GM12878 (cell line): ENCODE results near the gene RHCG. TPM values are rescaled to one million over a fixed set of nuclear protein-coding genes. Genes with fewer than 3 reads are reported as not detected.
A peak's percentile ranks its signal among the peaks of the same experiment; 100 is the strongest.

Experiments
- ATAC-seq: fragments of 200-7000 bp; cut with Tn5 transposase; 3 replicates; pipeline ENCODE4 v1.9.1; 2020; ENCODE audit warnings: mild to moderate bottlenecking, moderate library complexity
- BruUV-seq: library from RNA; stranded (reverse); fragments of 400-500 nt; replicated peaks from 2 replicates; lab custom pipeline; 2021; lab: Mats Ljungman, UMichigan
- CTCF ChIA-PET: fragments of 300-600 bp; sonication (Branson Sonifier 250); formaldehyde crosslinking; extraction: SDS; loops from one replicate; lab custom pipeline; 2021; ENCODE audit warnings: inconsistent platforms; lab: Yijun Ruan, JAX
- POLR2A ChIA-PET: fragments of 350-600 bp; formaldehyde crosslinking; extraction: SDS; loops from one replicate; lab custom pipeline; 2021; ENCODE audit warnings: inconsistent platforms; lab: Charles Lee
- RAD21 ChIA-PET: fragments of 300-600 bp; sonication (Branson Sonifier 250); formaldehyde crosslinking; loops from one replicate; lab custom pipeline; 2023; ENCODE audit warnings: antibody characterized with exemption; ENCODE audit not compliant: unreplicated experiment; lab: Charles Lee
- SMC1A ChIA-PET: fragments of 300-600 bp; sonication (Branson Sonifier 250); formaldehyde crosslinking; loops from one replicate; lab custom pipeline; 2023; ENCODE audit not compliant: unreplicated experiment, uncharacterized antibody; lab: Charles Lee
- DNase-seq: peaks from one replicate; pipeline ENCODE4 v3.0.0-alpha.2; 2011; ENCODE audit warnings: low read depth, low spot score
- FAIRE-seq: peaks from 3 replicates; lab custom pipeline; 2011; peaks lifted over from hg19 to GRCh38; lab: Jason Lieb, UNC
- H2AFZ ChIP-seq: 2 replicates; pipeline ENCODE4 v1.6.0; 2011; ENCODE audit warnings: low read depth, low read length, control low read depth; ENCODE audit not compliant: control insufficient read depth
- H3K27ac ChIP-seq: 2 replicates; pipeline ENCODE4 v1.5.1; 2011; ENCODE audit warnings: control low read depth; ENCODE audit not compliant: control insufficient read depth, insufficient read depth
- H3K27me3 ChIP-seq, 2 experiments: replicated peaks in 1 of 2; 2 replicates each; pipeline versions ENCODE4 v1.6.0 to v1.6.1; 2011; ENCODE audit warnings: low read length in 1 of 2; ENCODE audit not compliant: control insufficient read depth in 2 of 2, insufficient read depth in 2 of 2
- H3K36me3 ChIP-seq, 2 experiments: 2 replicates each; pipeline ENCODE4 v1.5.1; 2011; ENCODE audit warnings: low read length in 1 of 2; ENCODE audit not compliant: control insufficient read depth in 2 of 2, insufficient read depth in 2 of 2
- H3K4me1 ChIP-seq: 2 replicates; pipeline ENCODE4 v1.6.1; 2011; ENCODE audit warnings: mild to moderate bottlenecking, low read length, moderate library complexity, mixed read lengths; ENCODE audit not compliant: control insufficient read depth, insufficient read depth
- H3K4me2 ChIP-seq: 2 replicates; pipeline ENCODE4 v1.6.0; 2011; ENCODE audit warnings: control low read depth; ENCODE audit not compliant: control insufficient read depth, insufficient read depth
- H3K4me3 ChIP-seq: fragments of 200-600 bp; sonication (generic); 2 replicates; pipeline ENCODE4 v1.5.1; 2016
- H3K79me2 ChIP-seq: 2 replicates; pipeline ENCODE4 v1.6.0; 2011; ENCODE audit warnings: low read length; ENCODE audit not compliant: control insufficient read depth, insufficient read depth
- H3K9ac ChIP-seq: 2 replicates; pipeline ENCODE4 v1.8.0; 2011; ENCODE audit warnings: low read length, control low read depth, mixed read lengths; ENCODE audit not compliant: control insufficient read depth, insufficient read depth
- H3K9me3 ChIP-seq: replicated peaks from 3 replicates; pipeline ENCODE4 v1.5.1; 2011; ENCODE audit warnings: mild to moderate bottlenecking, low read length; ENCODE audit not compliant: control insufficient read depth, insufficient read depth
- H4K20me1 ChIP-seq: 2 replicates; pipeline ENCODE4 v1.6.0; 2011; ENCODE audit not compliant: control insufficient read depth, insufficient read depth
- ASH2L ChIP-seq: fragments of 300-600, 200-600 bp; sonication (generic); IDR thresholded peaks from 2 replicates; pipeline ENCODE4 v1.6.1; 2017; ENCODE audit warnings: low read depth, mild to moderate bottlenecking, borderline replicate concordance
- CHD1 ChIP-seq: IDR thresholded peaks from 2 replicates; pipeline ENCODE4 v1.6.1; 2012; ENCODE audit warnings: low read depth, low read length, improper control_type of control experiment
- FOXK2 ChIP-seq: fragments of 450-650 bp; IDR thresholded peaks from 2 replicates; pipeline ENCODE4 v1.6.1; 2017; ENCODE audit warnings: mild to moderate bottlenecking, moderate library complexity
- JUND ChIP-seq: IDR thresholded peaks from 2 replicates; pipeline ENCODE4 v1.6.1; 2012; ENCODE audit warnings: low read depth, mild to moderate bottlenecking, low read length, improper control_type of control experiment, moderate library complexity
- SPI1 ChIP-seq: IDR thresholded peaks from 2 replicates; pipeline ENCODE4 v1.6.1; 2011; ENCODE audit warnings: low read depth, mild to moderate bottlenecking, low read length, moderate library complexity, borderline replicate concordance; ENCODE audit not compliant: insufficient read depth
- WGBS: methylation state at CpG from one replicate; pipeline ENCODE4 v1.1.6; 2016; ENCODE audit warnings: low lambda C conversion rate; ENCODE audit not compliant: insufficient replicate concordance, insufficient coverage; ENCODE audit errors: missing lambda C conversion rate; 5-methylcytosine and 5-hydroxymethylcytosine counted together
- in situ Hi-C: fragments of 300-500 bp; cut with MboI; formaldehyde crosslinking; loops from 9 replicates; pipeline ENCODE4 v1.14.3; 2018; ENCODE audit warnings: mixed read lengths
- intact Hi-C: fragments of 100-400 bp; cut with micrococcal nuclease; formaldehyde crosslinking; loops from one replicate; pipeline ENCODE4 v1.14.2; 2022; ENCODE audit not compliant: unreplicated experiment
- polyA plus RNA-seq, 11 experiments: library from polyadenylated mRNA; depleted of rRNA in 4 of 11; unstranded in 6 of 11; stranded (reverse) in 5 of 11; fragments of >200 nt; fragmentation: Nextera tagmentation in 4 of 11; fragmentation: Illumina TruSeq in 1 of 11; extraction: Ambion mirVana in 4 of 11; extraction: Trizol in 1 of 11; gene quantifications; 1 replicate in 1 of 11; 2 replicates in 10 of 11; pipeline versions ENCODE4 v1.2.1 to v1.2.3, GENCODE V29; 2011 to 2016; ENCODE audit warnings: inconsistent platforms in 2 of 11, missing spikeins in 2 of 11, low read depth in 1 of 11
- total RNA-seq, 4 experiments: library from RNA; depleted of rRNA in 3 of 4; stranded (reverse); fragments of >200 nt in 3 of 4; fragmentation: Illumina TruSeq in 1 of 4; extraction: Trizol in 1 of 4; gene quantifications; 2 replicates each; pipeline versions ENCODE4 v1.2.1 to v1.2.3, GENCODE V29; 2013 to 2021
- TF ChIP-seq, protein P1 (sequence below): IDR thresholded peaks from 2 replicates; pipeline ENCODE4 v1.6.1; 2011; ENCODE audit warnings: low read depth, low read length, improper control_type of control experiment, borderline replicate concordance
- TF ChIP-seq, protein P2 (sequence below): IDR thresholded peaks from 2 replicates; pipeline ENCODE4 v1.6.1; 2012; ENCODE audit warnings: low read depth, low read length, improper control_type of control experiment

The RHCG gene
- total and polyA plus RNA-seq, 10 of the 15 experiments (the other 5 are each of a cell fraction or from before 2014, with no cell fraction given): 0.05 to 0.11 TPM; not detected in 8

- H4K20me1 ChIP-seq: no peaks in the 10 kb centered on the region
- ChIA-PET POLR2A (no interaction called here), RAD21 (no interaction called here), CTCF (interaction anchor here (2.5 to 9.5 kb wide), 2 partner anchors 8 to 94 kb away, joined by 8 to 58 read pairs; no protein-coding TSS in a partner anchor), SMC1A (interaction anchor here (0.9 to 1.1 kb wide), 2 partner anchors 9 to 20 kb away, joined by 3 to 5 read pairs; no protein-coding TSS in a partner anchor)
- peaks cover 1% of the 10 kb centered on the region for H3K9me3 ChIP-seq
- intact Hi-C loops (no loop called here), in situ Hi-C loops (no loop called here)
- 21% methylated on average over 8 of the region's 8 CpGs for WGBS
- ATAC-seq: peak; percentile 70
- TF ChIP-seq SPI1 (no peak), JUND (no peak), ASH2L (no peak), FOXK2 (no peak), CHD1 (no peak)
- TF ChIP-seq, protein P1, sequence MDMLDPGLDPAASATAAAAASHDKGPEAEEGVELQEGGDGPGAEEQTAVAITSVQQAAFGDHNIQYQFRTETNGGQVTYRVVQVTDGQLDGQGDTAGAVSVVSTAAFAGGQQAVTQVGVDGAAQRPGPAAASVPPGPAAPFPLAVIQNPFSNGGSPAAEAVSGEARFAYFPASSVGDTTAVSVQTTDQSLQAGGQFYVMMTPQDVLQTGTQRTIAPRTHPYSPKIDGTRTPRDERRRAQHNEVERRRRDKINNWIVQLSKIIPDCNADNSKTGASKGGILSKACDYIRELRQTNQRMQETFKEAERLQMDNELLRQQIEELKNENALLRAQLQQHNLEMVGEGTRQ: no peak
- TF ChIP-seq, protein P2, sequence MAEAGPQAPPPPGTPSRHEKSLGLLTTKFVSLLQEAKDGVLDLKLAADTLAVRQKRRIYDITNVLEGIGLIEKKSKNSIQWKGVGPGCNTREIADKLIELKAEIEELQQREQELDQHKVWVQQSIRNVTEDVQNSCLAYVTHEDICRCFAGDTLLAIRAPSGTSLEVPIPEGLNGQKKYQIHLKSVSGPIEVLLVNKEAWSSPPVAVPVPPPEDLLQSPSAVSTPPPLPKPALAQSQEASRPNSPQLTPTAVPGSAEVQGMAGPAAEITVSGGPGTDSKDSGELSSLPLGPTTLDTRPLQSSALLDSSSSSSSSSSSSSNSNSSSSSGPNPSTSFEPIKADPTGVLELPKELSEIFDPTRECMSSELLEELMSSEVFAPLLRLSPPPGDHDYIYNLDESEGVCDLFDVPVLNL: no peak
- H3K36me3 ChIP-seq: no peaks in the 10 kb centered on the region
- no peak overlapping the region for H3K27ac ChIP-seq
- no peaks in the 10 kb centered on the region for H3K79me2 ChIP-seq
- no peak overlapping the region for H3K4me2 ChIP-seq
- H3K4me1 ChIP-seq: no peaks in the 10 kb centered on the region
- no peaks in the 10 kb centered on the region; a peak in 3 of 4 replicates for H3K27me3 ChIP-seq
- H3K9ac ChIP-seq: no peak overlapping the region
- DNase-seq: no peak
- BruUV-seq: no TSS peak
- no peak for FAIRE-seq
- no peak overlapping the region for H3K4me3 ChIP-seq
- no peak overlapping the region for H2AFZ ChIP-seq
Observed at GRCh38 chr15:89452330-89452836, 44.0 kb downstream of the RHCG start.
